Measurements from ENCODE around the gene TICRR. TPM values are rescaled to one million over a fixed set of nuclear protein-coding genes. Genes with fewer than 3 reads are reported as not detected.

Gene TICRR
- total and polyA plus RNA-seq, 2 of the 13 experiments (the other 11 are each of a cell fraction or from before 2014, with no cell fraction given) = 4.1 to 14.3 TPM

GRCh38 chr15:89662893-89663626, 87.8 kb downstream of the TICRR start (continued):
- TF ChIP-seq ZNF687 (CRISPR knock-in tag; IDR thresholded peaks at IDR 0.05) = peak; percentile 52
- TF ChIP-seq RAD51 (IDR thresholded peaks at IDR 0.05; ENCODE audit: borderline replicate concordance) = no peak
- TF ChIP-seq KLF9 (CRISPR knock-in tag; IDR thresholded peaks at IDR 0.05; ENCODE audit: low read depth) = no peak
- peak; percentile 32; the same call in 1 of the 2 replicates for TF ChIP-seq ETV5 (CRISPR knock-in tag; IDR thresholded peaks at IDR 0.05; ENCODE audit: borderline replicate concordance)
- TF ChIP-seq KDM3A (CRISPR knock-in tag; IDR thresholded peaks at IDR 0.05; ENCODE audit: low read depth) = no peak
- peak; percentile 53; the same call in 1 of the 2 replicates for TF ChIP-seq ZFX (CRISPR knock-in tag; IDR thresholded peaks at IDR 0.05; ENCODE audit: low read depth)
- no peak for TF ChIP-seq SATB2 (CRISPR knock-in tag; IDR thresholded peaks at IDR 0.05)
